ENCODE measurements around the gene METTL24.

- TF ChIP-seq CTCF (IDR thresholded peaks at IDR 0.05) (no peak), EP300 (IDR thresholded peaks at IDR 0.05) (no peak)
These were observed 30.8 kb downstream of the METTL24 start for GRCh38 chr6:110327391-110327790.
